K562 (cell line): Measurements from ENCODE around the gene PPM1F. TPM values are rescaled to one million over a fixed set of nuclear protein-coding genes. Genes with fewer than 3 reads are reported as not detected.

ENCODE experiments used
- KLF10 ChIP-seq: fragments of 250-450 bp; sonication (Bioruptor Pico); IDR thresholded peaks from 2 replicates; pipeline ENCODE4 v1.6.1; 2021; ENCODE audit warnings: matching md5 sums
- MCM7 ChIP-seq, 2 experiments: fragments of 450-650 bp; IDR thresholded peaks; 2 replicates each; pipeline ENCODE4 v1.6.1; 2016 to 2018
- NFYB ChIP-seq: IDR thresholded peaks from 2 replicates; pipeline ENCODE4 v1.6.1; 2011; ENCODE audit warnings: mild to moderate bottlenecking, moderate library complexity; ENCODE audit not compliant: insufficient read length; ENCODE audit errors: extremely low read depth
- NR2F6 ChIP-seq: fragments of 450-650 bp; formaldehyde crosslinking; IDR thresholded peaks from 2 replicates; pipeline ENCODE4 v1.4.0; 2020; ENCODE audit warnings: mild to moderate bottlenecking
- OTX1 ChIP-seq: fragments of 450-650 bp; formaldehyde crosslinking; IDR thresholded peaks from 2 replicates; pipeline ENCODE4 v1.4.0; 2022; ENCODE audit warnings: mild to moderate bottlenecking
- POLR3A ChIP-seq: IDR thresholded peaks from 2 replicates; pipeline ENCODE4 v1.6.1; 2011; ENCODE audit warnings: borderline replicate concordance, mild to moderate bottlenecking, moderate library complexity; ENCODE audit not compliant: insufficient read length, insufficient read depth; ENCODE audit errors: extremely low read depth
- ZFP30 ChIP-seq: fragments of 250-450 bp; sonication (Bioruptor Pico); IDR thresholded peaks from 2 replicates; pipeline ENCODE4 v1.8.0; 2022; ENCODE audit warnings: moderate library complexity, mild to moderate bottlenecking, inconsistent platforms, borderline replicate concordance
- polyA plus RNA-seq, 8 experiments: library from polyadenylated mRNA; depleted of rRNA in 4 of 8; stranded (reverse) in 5 of 8; unstranded in 3 of 8; fragments of >200 nt; fragmentation: Nextera tagmentation in 2 of 8; fragmentation: Illumina TruSeq in 1 of 8; extraction: Ambion mirVana in 2 of 8; extraction: Trizol in 1 of 8; gene quantifications; 2 replicates each; pipeline versions ENCODE4 v1.2.1 to v1.2.3, GENCODE V29; 2011 to 2014; ENCODE audit warnings: inconsistent platforms in 1 of 8, missing spikeins in 1 of 8
- total RNA-seq, 7 experiments: library from RNA; depleted of rRNA in 6 of 7; stranded (reverse); fragments of >200 nt in 6 of 7; fragmentation: Illumina TruSeq in 2 of 7; extraction: Trizol in 2 of 7; gene quantifications; 2 replicates each; pipeline versions ENCODE4 v1.2.1 to v1.2.3, GENCODE V29; 2011 to 2021; ENCODE audit warnings: low replicate concordance in 1 of 7
- TF ChIP-seq, protein P1 (sequence below): fragments of 250-450 bp; sonication (Bioruptor Pico); IDR thresholded peaks from 2 replicates; pipeline ENCODE4 v1.8.0; 2021; ENCODE audit warnings: moderate library complexity, mild to moderate bottlenecking, inconsistent platforms
- TF ChIP-seq, protein P2 (sequence below): sonication (generic); formaldehyde crosslinking; IDR thresholded peaks from 2 replicates; pipeline ENCODE4 v1.8.0; 2022; ENCODE audit warnings: mild to moderate bottlenecking, missing genetic modification reagents
- TF ChIP-seq, protein P3 (sequence below): sonication (generic); formaldehyde crosslinking; IDR thresholded peaks from 2 replicates; pipeline ENCODE4 v1.9.0; 2022; ENCODE audit warnings: mild to moderate bottlenecking, missing genetic modification reagents
- TF ChIP-seq, protein P4 (sequence below): fragments of 250-450 bp; sonication (Bioruptor Pico); IDR thresholded peaks from 2 replicates; pipeline ENCODE4 v1.9.0; 2021; ENCODE audit warnings: mild to moderate bottlenecking
- TF ChIP-seq, protein P5 (sequence below): fragments of 450-650 bp; IDR thresholded peaks from 2 replicates; pipeline ENCODE4 v1.6.1; 2016; ENCODE audit warnings: mild to moderate bottlenecking

PPM1F gene
- total and polyA plus RNA-seq, 9 of the 15 experiments (the other 6 are each of a cell fraction or from before 2014, with no cell fraction given), result 2.1 to 159 (median 64.0) TPM

DNA sequence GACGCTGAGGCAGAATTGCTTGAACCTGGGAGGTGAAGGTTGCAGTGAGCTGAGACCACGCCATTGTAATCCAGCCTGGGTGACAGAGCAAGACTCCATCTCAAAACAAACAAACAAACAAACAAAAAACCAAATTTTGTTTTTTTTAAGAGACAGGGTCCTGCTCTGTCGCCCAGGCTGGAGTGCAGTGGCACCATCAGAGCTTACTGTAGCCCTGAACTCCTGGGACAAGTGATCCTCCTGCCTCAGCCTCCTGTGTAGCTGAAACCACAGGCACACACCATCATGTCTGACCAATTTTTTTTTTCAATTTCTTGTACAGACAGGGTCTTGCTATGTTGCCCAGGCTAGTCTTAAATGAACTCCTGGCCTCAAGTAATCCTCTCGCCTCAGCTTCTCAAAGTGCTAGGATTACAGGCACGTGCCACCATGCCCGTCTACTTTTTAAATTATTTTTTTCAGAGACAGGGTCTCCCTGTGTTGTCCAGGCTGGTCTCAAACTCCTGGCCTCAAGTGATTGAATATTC lies 13.2 kb upstream of the PPM1F start (continued):
- TF ChIP-seq POLR3A (no peak), NR2F6 (CRISPR knock-in tag) (peak; percentile 59; the same call in 1 of the 2 replicates), ZFP30 (CRISPR knock-in tag) (no peak), MCM7 (IDR thresholded peaks at IDR 0.05) (no peak), OTX1 (CRISPR knock-in tag) (peak; percentile 65; the same call in 1 of the 2 replicates), NFYB (no peak), KLF10 (CRISPR knock-in tag) (no peak)
- TF ChIP-seq, protein P1, sequence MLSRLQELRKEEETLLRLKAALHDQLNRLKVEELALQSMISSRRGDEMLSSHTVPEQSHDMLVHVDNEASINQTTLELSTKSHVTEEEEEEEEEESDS, result no peak
- TF ChIP-seq, protein P2, sequence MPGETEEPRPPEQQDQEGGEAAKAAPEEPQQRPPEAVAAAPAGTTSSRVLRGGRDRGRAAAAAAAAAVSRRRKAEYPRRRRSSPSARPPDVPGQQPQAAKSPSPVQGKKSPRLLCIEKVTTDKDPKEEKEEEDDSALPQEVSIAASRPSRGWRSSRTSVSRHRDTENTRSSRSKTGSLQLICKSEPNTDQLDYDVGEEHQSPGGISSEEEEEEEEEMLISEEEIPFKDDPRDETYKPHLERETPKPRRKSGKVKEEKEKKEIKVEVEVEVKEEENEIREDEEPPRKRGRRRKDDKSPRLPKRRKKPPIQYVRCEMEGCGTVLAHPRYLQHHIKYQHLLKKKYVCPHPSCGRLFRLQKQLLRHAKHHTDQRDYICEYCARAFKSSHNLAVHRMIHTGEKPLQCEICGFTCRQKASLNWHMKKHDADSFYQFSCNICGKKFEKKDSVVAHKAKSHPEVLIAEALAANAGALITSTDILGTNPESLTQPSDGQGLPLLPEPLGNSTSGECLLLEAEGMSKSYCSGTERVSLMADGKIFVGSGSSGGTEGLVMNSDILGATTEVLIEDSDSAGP, result no peak
- TF ChIP-seq, protein P3, sequence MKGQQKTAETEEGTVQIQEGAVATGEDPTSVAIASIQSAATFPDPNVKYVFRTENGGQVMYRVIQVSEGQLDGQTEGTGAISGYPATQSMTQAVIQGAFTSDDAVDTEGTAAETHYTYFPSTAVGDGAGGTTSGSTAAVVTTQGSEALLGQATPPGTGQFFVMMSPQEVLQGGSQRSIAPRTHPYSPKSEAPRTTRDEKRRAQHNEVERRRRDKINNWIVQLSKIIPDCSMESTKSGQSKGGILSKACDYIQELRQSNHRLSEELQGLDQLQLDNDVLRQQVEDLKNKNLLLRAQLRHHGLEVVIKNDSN, result 0 out of 2 replicates have a peak, but pooled peaks have one; percentile 29
- TF ChIP-seq, protein P4, sequence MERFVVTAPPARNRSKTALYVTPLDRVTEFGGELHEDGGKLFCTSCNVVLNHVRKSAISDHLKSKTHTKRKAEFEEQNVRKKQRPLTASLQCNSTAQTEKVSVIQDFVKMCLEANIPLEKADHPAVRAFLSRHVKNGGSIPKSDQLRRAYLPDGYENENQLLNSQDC, result 0 out of 2 replicates have a peak, but pooled peaks have one; percentile 77
- TF ChIP-seq, protein P5, sequence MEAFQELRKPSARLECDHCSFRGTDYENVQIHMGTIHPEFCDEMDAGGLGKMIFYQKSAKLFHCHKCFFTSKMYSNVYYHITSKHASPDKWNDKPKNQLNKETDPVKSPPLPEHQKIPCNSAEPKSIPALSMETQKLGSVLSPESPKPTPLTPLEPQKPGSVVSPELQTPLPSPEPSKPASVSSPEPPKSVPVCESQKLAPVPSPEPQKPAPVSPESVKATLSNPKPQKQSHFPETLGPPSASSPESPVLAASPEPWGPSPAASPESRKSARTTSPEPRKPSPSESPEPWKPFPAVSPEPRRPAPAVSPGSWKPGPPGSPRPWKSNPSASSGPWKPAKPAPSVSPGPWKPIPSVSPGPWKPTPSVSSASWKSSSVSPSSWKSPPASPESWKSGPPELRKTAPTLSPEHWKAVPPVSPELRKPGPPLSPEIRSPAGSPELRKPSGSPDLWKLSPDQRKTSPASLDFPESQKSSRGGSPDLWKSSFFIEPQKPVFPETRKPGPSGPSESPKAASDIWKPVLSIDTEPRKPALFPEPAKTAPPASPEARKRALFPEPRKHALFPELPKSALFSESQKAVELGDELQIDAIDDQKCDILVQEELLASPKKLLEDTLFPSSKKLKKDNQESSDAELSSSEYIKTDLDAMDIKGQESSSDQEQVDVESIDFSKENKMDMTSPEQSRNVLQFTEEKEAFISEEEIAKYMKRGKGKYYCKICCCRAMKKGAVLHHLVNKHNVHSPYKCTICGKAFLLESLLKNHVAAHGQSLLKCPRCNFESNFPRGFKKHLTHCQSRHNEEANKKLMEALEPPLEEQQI, result no peak
